Tibial artery (tissue), 4 donors: ENCODE results near the gene ADAMTS3.

Experiments used
- DNase-seq, 2 donors: peaks; one replicate each; pipeline ENCODE4 v3.0.0-alpha.2; 2019
- H3K27ac ChIP-seq, 2 donors: fragments of 200-600 bp; sonication (generic) in 1 of 2; 1 replicate in 1 of 2; 2 replicates in 1 of 2; pipeline ENCODE4 v1.5.1; 2018 to 2019; ENCODE audit warnings: mild to moderate bottlenecking in 1 of 2
- H3K27me3 ChIP-seq, 2 donors: fragments of 200-600 bp; sonication (generic) in 1 of 2; one replicate each; pipeline versions ENCODE4 v1.5.1 to v1.6.0; 2016 to 2019
- H3K36me3 ChIP-seq, 3 donors: fragments of 200-600 bp; sonication (generic) in 2 of 3; one replicate each; pipeline ENCODE4 v1.5.1; 2016 to 2019; ENCODE audit warnings: mild to moderate bottlenecking in 2 of 3
- H3K4me1 ChIP-seq, 4 donors: fragments of 200-600 bp; sonication (generic) in 2 of 4; 1 replicate in 3 of 4; 2 replicates in 1 of 4; pipeline ENCODE4 v1.5.1; 2016 to 2019
- H3K4me3 ChIP-seq, 2 donors: fragments of 200-600 bp; sonication (generic) in 1 of 2; 1 replicate in 1 of 2; 2 replicates in 1 of 2; pipeline ENCODE4 v1.5.1; 2018 to 2019; ENCODE audit warnings: mild to moderate bottlenecking in 2 of 2
- H3K9me3 ChIP-seq, 3 donors: fragments of 200-600 bp; sonication (generic) in 1 of 3; one replicate each; pipeline ENCODE4 v1.5.1; 2016 to 2019
- CTCF ChIP-seq, 2 experiments: fragments of 200-600 bp in 1 of 2; fragments of 450-650 bp in 1 of 2; IDR thresholded peaks; one replicate each; pipeline ENCODE4 v1.5.1; 2017 to 2019; ENCODE audit warnings: antibody characterized with exemption in 2 of 2, mild to moderate bottlenecking in 1 of 2, moderate library complexity in 1 of 2
- intact Hi-C: fragments of 100-400 bp; cut with DNase I; formaldehyde crosslinking; loops from one replicate; pipeline ENCODE4 v1.15.0; 2023; ENCODE audit warnings: low total_unique reads

The ADAMTS3 gene

GRCh38 chr4:72394012-72394663, 174.9 kb downstream of the ADAMTS3 start:
- Histone ChIP-seq H3K4me3 (no peak overlapping the region), H3K27ac (no peak overlapping the region), H3K4me1 (peaks cover 0 to 13% (median 4%) of the 10 kb centered on the region in 4 donors), H3K27me3 (no peaks in the 10 kb centered on the region), H3K36me3 (no peaks in the 10 kb centered on the region), H3K9me3 (no peaks in the 10 kb centered on the region)
- DNase-seq: no peak
- intact Hi-C loops: loop anchor here (10.0 kb wide), 1 partner anchor 1049 kb away; no protein-coding TSS in a partner anchor
- TF ChIP-seq CTCF (IDR thresholded peaks at IDR 0.05): no peak

- Histone ChIP-seq H3K4me3 (no peak overlapping the region), H3K9me3 (no peaks in the 10 kb centered on the region), H3K4me1 (peaks cover 0 to 17% (median 4%) of the 10 kb centered on the region in 4 donors), H3K27ac (no peak overlapping the region), H3K36me3 (no peaks in the 10 kb centered on the region), H3K27me3 (no peaks in the 10 kb centered on the region)
- intact Hi-C loops: loop anchor here (10.0 kb wide), 1 partner anchor 1046 kb away; no protein-coding TSS in a partner anchor
- no peak for TF ChIP-seq CTCF (IDR thresholded peaks at IDR 0.05)
- DNase-seq: no peak
These were observed 177.7 kb downstream of the ADAMTS3 start for GRCh38 chr4:72391281-72391680.

GRCh38 chr4:72390409-72390808, 178.6 kb downstream of the ADAMTS3 start:
- TF ChIP-seq CTCF (IDR thresholded peaks at IDR 0.05): no peak
- no peak for DNase-seq
- intact Hi-C loops: loop anchor here (10.0 kb wide), 1 partner anchor 1046 kb away; no protein-coding TSS in a partner anchor
- H3K4me3 ChIP-seq: no peak overlapping the region
- peaks cover 0 to 17% (median 4%) of the 10 kb centered on the region in 4 donors for H3K4me1 ChIP-seq
- no peaks in the 10 kb centered on the region for H3K27me3 ChIP-seq
- no peaks in the 10 kb centered on the region for H3K9me3 ChIP-seq
- H3K27ac ChIP-seq: no peak overlapping the region
- H3K36me3 ChIP-seq: no peaks in the 10 kb centered on the region

- Histone ChIP-seq H3K27me3 (no peaks in the 10 kb centered on the region), H3K4me1 (peaks cover 0 to 17% (median 4%) of the 10 kb centered on the region in 4 donors), H3K9me3 (no peaks in the 10 kb centered on the region), H3K36me3 (no peaks in the 10 kb centered on the region), H3K4me3 (no peak overlapping the region), H3K27ac (no peak overlapping the region)
- no peak for TF ChIP-seq CTCF (IDR thresholded peaks at IDR 0.05)
- intact Hi-C loops: no loop called here
- DNase-seq: no peak
These were observed 180.5 kb downstream of the ADAMTS3 start for GRCh38 chr4:72388521-72388920.

- Histone ChIP-seq H3K27ac (no peak overlapping the region), H3K4me3 (no peak overlapping the region), H3K4me1 (peaks cover 0 to 17% (median 4%) of the 10 kb centered on the region in 4 donors), H3K36me3 (no peaks in the 10 kb centered on the region), H3K9me3 (no peaks in the 10 kb centered on the region), H3K27me3 (no peaks in the 10 kb centered on the region)
- intact Hi-C loops: no loop called here
- TF ChIP-seq CTCF (IDR thresholded peaks at IDR 0.05): no peak
- no peak for DNase-seq
These were observed 181.1 kb downstream of the ADAMTS3 start for GRCh38 chr4:72387959-72388358.
